Measurements from ENCODE around the gene SLC45A3. TPM values are rescaled to one million over a fixed set of nuclear protein-coding genes. Genes with fewer than 3 reads are reported as not detected.

SLC45A3 gene
- total RNA-seq, 1 experiment from 2014 or later: 16.7 TPM

- peak overlapping the region; percentile 89 for H3K4me2 ChIP-seq (ENCODE audit: insufficient read depth, insufficient read length, low read length)
- H3K27ac Mint-ChIP-seq: no peak overlapping the region
- H3K27ac ChIP-seq (ENCODE audit: insufficient read length, low read depth, low read length): no peak overlapping the region
- DNase-seq: no peak
- H3K79me2 ChIP-seq (ENCODE audit: insufficient read depth, low read length): peaks cover 15% of the 10 kb centered on the region; the same call in 1 of the 2 replicates
- no peak overlapping the region for H2BK20ac ChIP-seq (ENCODE audit: low read depth, low read length, poor library complexity, severe bottlenecking)
- H3K56ac ChIP-seq (ENCODE audit: insufficient read length, low read depth, low read length): no peak overlapping the region
- no peak overlapping the region for H3K14ac ChIP-seq (ENCODE audit: insufficient read depth, low read length)
- peaks cover 0 to 3% (median 1%) of the 10 kb centered on the region in 3 experiments; a peak in 3 of 7 replicates for H3K36me3 Mint-ChIP-seq (ENCODE audit: insufficient read depth in 1 of 3, low read depth in 3 of 3)
- H2AK5ac ChIP-seq (ENCODE audit: insufficient read length, low read length): no peak overlapping the region
- H3K4ac ChIP-seq (ENCODE audit: low read depth, low read length): no peak overlapping the region
- peaks cover 8% of the 10 kb centered on the region for H3K23me2 ChIP-seq (ENCODE audit: insufficient read length, low read depth, low read length, poor library complexity, severe bottlenecking)
- peaks cover 6% of the 10 kb centered on the region for H3K27me3 Mint-ChIP-seq (ENCODE audit: low read depth)
- H3K4me3 Mint-ChIP-seq: peak overlapping the region; percentile 81 to 90
- H2AFZ ChIP-seq (ENCODE audit: low read length): no peak overlapping the region
- no peak overlapping the region for H4K8ac ChIP-seq (replicated peaks; ENCODE audit: insufficient read length, low read depth, low read length)
- no peak overlapping the region for H2BK120ac ChIP-seq (ENCODE audit: low read depth, low read length, poor library complexity, severe bottlenecking)
- H3K23ac ChIP-seq (ENCODE audit: insufficient read length, low read depth, low read length): no peak overlapping the region
- no peaks in the 10 kb centered on the region; a peak in 1 of 5 replicates for H3K9me3 Mint-ChIP-seq
- no peak overlapping the region for H2BK5ac ChIP-seq (ENCODE audit: insufficient read length, low read length)
- no peak for TF ChIP-seq CTCF (conservative IDR thresholded peaks at IDR 0.05)
- no peak overlapping the region for H2BK12ac ChIP-seq (ENCODE audit: insufficient read length, low read depth, low read length)
- peak overlapping the region; percentile 57 for H3K9ac ChIP-seq (ENCODE audit: extremely low read depth, insufficient read length, low read length)
- H3K9me3 ChIP-seq (ENCODE audit: control insufficient read depth, low read depth, low read length): no peaks in the 10 kb centered on the region
- WGBS (ENCODE audit: extremely low coverage, insufficient read length, low lambda C conversion rate): no CpG with 5 or more reads among the region's 3 CpGs
- H3K18ac ChIP-seq (ENCODE audit: insufficient read length, low read depth, low read length): no peak overlapping the region
- no peaks in the 10 kb centered on the region for H4K20me1 ChIP-seq (ENCODE audit: control insufficient read depth, insufficient read depth, insufficient read length)
- no peaks in the 10 kb centered on the region for H3K79me1 ChIP-seq (ENCODE audit: insufficient read depth, low read depth, low read length, poor library complexity, severe bottlenecking)
- peaks cover 17 to 18% of the 10 kb centered on the region in 2 experiments for H3K4me1 Mint-ChIP-seq
- H3K4me1 ChIP-seq (ENCODE audit: insufficient read depth, low read length): no peaks in the 10 kb centered on the region
- H2BK15ac ChIP-seq (ENCODE audit: low read depth, low read length): no peak overlapping the region
- H4K91ac ChIP-seq (ENCODE audit: insufficient read length, low read depth, low read length): no peak overlapping the region
- no peak overlapping the region for H4K5ac ChIP-seq (ENCODE audit: insufficient read length, low read depth, low read length)
- no peak overlapping the region for H3T11ph ChIP-seq (ENCODE audit: low read length)
- no peaks in the 10 kb centered on the region for H3K27me3 ChIP-seq (ENCODE audit: insufficient read depth, low read length)
Measured at GRCh38 chr1:205632669-205633169, 47.6 kb downstream of the SLC45A3 start.
